Uterus (tissue), 2 donors: ENCODE results near the gene PRL.

ENCODE experiments used
- CTCF ChIP-seq, 4 experiments: fragments of 200-600 bp in 2 of 4; fragments of 450-650 bp in 2 of 4; sonication (generic) in 2 of 4; IDR thresholded peaks; one replicate each; pipeline ENCODE4 v1.5.1; 2016 to 2019; ENCODE audit warnings: antibody characterized with exemption in 4 of 4, mild to moderate bottlenecking in 2 of 4, moderate library complexity in 1 of 4
- POLR2A ChIP-seq, 2 donors: fragments of 450-650 bp; IDR thresholded peaks; one replicate each; pipeline ENCODE4 v1.6.1; 2016; ENCODE audit warnings: antibody characterized with exemption in 2 of 2, mild to moderate bottlenecking in 1 of 2, moderate library complexity in 1 of 2

- TF ChIP-seq POLR2A (IDR thresholded peaks at IDR 0.05) (no peak), CTCF (IDR thresholded peaks at IDR 0.05) (no peak)
Observed at GRCh38 chr6:22238861-22239260, 58.0 kb downstream of the PRL start.
